Measurements from ENCODE around the gene USP35.

DNA sequence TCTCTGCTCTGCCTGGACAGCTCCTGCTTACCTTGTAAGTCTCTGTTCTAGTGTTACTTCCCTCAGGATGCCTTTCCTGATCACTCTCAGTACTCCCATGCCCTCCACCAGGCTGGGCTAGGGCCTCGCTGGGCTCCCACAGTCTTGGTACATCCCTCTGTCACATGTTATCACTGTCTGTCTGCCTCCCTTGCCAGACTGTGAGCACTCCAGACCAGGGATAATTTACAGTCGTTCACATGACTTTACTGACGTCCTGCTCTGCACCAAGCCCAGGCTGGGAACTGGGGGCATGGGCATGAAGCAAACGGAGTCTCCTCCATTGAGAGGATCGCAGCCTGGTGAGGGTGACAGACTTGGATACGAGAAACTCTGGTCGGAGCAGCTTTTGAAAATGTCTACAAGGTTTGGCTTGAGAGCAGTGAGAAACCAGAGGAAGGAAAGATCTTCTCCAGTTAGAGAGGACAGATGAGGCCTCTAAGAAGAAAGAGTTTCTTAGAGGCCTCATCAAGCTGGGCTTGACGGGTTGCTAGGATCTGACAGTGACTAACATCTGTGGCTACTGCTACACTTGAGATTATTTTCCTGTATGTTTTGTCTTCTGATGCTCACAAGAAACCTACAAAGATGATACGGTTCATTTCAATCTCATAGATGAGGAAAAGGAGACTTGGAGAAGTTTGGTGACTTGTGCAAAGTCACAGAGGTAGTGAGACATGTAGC lies 12.5 kb downstream of the USP35 start:
- TF ChIP-seq, protein P1, sequence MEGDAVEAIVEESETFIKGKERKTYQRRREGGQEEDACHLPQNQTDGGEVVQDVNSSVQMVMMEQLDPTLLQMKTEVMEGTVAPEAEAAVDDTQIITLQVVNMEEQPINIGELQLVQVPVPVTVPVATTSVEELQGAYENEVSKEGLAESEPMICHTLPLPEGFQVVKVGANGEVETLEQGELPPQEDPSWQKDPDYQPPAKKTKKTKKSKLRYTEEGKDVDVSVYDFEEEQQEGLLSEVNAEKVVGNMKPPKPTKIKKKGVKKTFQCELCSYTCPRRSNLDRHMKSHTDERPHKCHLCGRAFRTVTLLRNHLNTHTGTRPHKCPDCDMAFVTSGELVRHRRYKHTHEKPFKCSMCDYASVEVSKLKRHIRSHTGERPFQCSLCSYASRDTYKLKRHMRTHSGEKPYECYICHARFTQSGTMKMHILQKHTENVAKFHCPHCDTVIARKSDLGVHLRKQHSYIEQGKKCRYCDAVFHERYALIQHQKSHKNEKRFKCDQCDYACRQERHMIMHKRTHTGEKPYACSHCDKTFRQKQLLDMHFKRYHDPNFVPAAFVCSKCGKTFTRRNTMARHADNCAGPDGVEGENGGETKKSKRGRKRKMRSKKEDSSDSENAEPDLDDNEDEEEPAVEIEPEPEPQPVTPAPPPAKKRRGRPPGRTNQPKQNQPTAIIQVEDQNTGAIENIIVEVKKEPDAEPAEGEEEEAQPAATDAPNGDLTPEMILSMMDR (IDR thresholded peaks at IDR 0.05): no peak
- TF ChIP-seq TP53 (CRISPR knock-in tag; IDR thresholded peaks at IDR 0.05): no peak
- no peak for TF ChIP-seq EHMT2 (IDR thresholded peaks at IDR 0.05; ENCODE audit: low read depth)

Measured in A549 (cell line).